Measurements from ENCODE around the gene PVR.
A peak's percentile ranks its signal among the peaks of the same experiment; 100 is the strongest.

Gene PVR

GRCh38 chr19:44605547-44605946 is 38.2 kb upstream of the PVR start:
- no peak for DNase-seq (ENCODE audit: low read depth in 1 of 2, low spot score in 1 of 2)
- TF ChIP-seq GABPA (IDR thresholded peaks at IDR 0.05; ENCODE audit: low read depth) (no peak), POLR2AphosphoS5 (IDR thresholded peaks at IDR 0.05; ENCODE audit: low read depth) (no peak), SPI1 (IDR thresholded peaks at IDR 0.05; ENCODE audit: borderline replicate concordance, low read depth) (no peak), REST (IDR thresholded peaks at IDR 0.05; ENCODE audit: insufficient replicate concordance, low read depth) (no peak), CTCF (IDR thresholded peaks at IDR 0.05; ENCODE audit: insufficient read depth, low read length) (no peak)
- peaks cover 2% of the 10 kb centered on the region for H3K27me3 ChIP-seq (ENCODE audit: insufficient read depth, poor library complexity, severe bottlenecking)

DNA sequence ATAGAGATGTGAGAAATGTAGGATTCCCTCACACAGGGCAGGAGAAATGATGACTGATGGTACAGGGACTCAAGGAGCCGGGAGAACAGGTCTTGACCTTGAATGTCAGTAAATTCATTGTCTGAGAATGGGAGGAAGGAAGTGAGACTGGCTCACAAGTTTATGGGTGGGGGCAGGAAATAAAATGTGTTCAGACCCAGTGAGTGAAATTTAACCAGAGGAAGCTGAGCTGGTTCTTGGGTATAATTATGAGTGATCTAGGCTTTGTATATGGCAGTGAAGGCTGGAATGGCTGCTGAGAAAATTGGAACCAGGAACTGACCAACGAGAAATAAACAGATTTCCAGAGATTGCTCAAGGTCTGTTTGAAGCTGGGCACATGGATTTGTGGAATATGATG is 36.7 kb upstream of the PVR start:
- Histone ChIP-seq H3K27me3 (ENCODE audit: insufficient read depth, poor library complexity, severe bottlenecking) (peaks cover 2% of the 10 kb centered on the region), H3K27ac (replicated peaks) (no peak overlapping the region), H3K4me3 (replicated peaks; ENCODE audit: insufficient read depth, low read length) (no peak overlapping the region)
- TF ChIP-seq SPI1 (IDR thresholded peaks at IDR 0.05; ENCODE audit: borderline replicate concordance, low read depth) (peak; percentile 22; the same call in 1 of the 2 replicates), CTCF (IDR thresholded peaks at IDR 0.05; ENCODE audit: insufficient read depth, low read length) (no peak), REST (IDR thresholded peaks at IDR 0.05; ENCODE audit: insufficient replicate concordance, low read depth) (no peak)
- no peak for DNase-seq (ENCODE audit: low read depth in 1 of 2, low spot score in 1 of 2)

More at GRCh38 chr19:44605547-44605946, 38.2 kb upstream of the PVR start:
- Histone ChIP-seq H3K27ac (replicated peaks) (no peak overlapping the region), H3K4me3 (replicated peaks; ENCODE audit: insufficient read depth, low read length) (no peak overlapping the region)

GRCh38 chr19:44607917-44608316 is 35.8 kb upstream of the PVR start:
- no peak for TF ChIP-seq SPI1 (IDR thresholded peaks at IDR 0.05; ENCODE audit: borderline replicate concordance, low read depth)
- no peak for TF ChIP-seq GABPA (IDR thresholded peaks at IDR 0.05; ENCODE audit: low read depth)
- TF ChIP-seq CTCF (IDR thresholded peaks at IDR 0.05; ENCODE audit: insufficient read depth, low read length) = no peak
- no peak for TF ChIP-seq REST (IDR thresholded peaks at IDR 0.05; ENCODE audit: insufficient replicate concordance, low read depth)
- no peak for TF ChIP-seq POLR2AphosphoS5 (IDR thresholded peaks at IDR 0.05; ENCODE audit: low read depth)
- H3K27me3 ChIP-seq (ENCODE audit: insufficient read depth, poor library complexity, severe bottlenecking) = peaks cover 2% of the 10 kb centered on the region
- H3K4me3 ChIP-seq (replicated peaks; ENCODE audit: insufficient read depth, low read length) = no peak overlapping the region
- DNase-seq (ENCODE audit: low read depth in 1 of 2, low spot score in 1 of 2) = no peak
- no peak overlapping the region for H3K27ac ChIP-seq (replicated peaks)
